Right ventricle myocardium inferior (tissue), 1 donor: ENCODE measurements around the gene RSU1. TPM values are rescaled to one million over a fixed set of nuclear protein-coding genes. Genes with fewer than 3 reads are reported as not detected.

Experiments
- ATAC-seq: fragments of 200-7000 bp; cut with Tn5 transposase; one replicate; pipeline ENCODE4 v1.9.1; 2020; ENCODE audit warnings: mild to moderate bottlenecking, moderate library complexity
- DNase-seq: peaks from one replicate; pipeline ENCODE4 v3.0.0; 2021; ENCODE audit errors: missing footprints
- intact Hi-C: fragments of 100-400 bp; cut with DNase I; formaldehyde crosslinking; loops from one replicate; pipeline ENCODE4 v1.11.0; 2022
- long read RNA-seq: library from polyadenylated mRNA; unstranded; transcript quantifications from one replicate; pipeline ENCODE4 v2.0.0, GENCODE V29; 2021
- total RNA-seq: library from RNA; stranded (reverse); fragmentation: NEBNext Ultra II Directional; extraction: Animal tissue kit (Norgen Biotek cat#: 25700); gene quantifications from one replicate; pipeline ENCODE4 v1.2.1, GENCODE V29; 2021
- donor health status: DM: no; HTN: yes; CAD: no; lungs with severe emphysema.

RSU1 gene
- 56.1 TPM for total RNA-seq
- long read RNA-seq, transcript RSU1-201 (9 exons, 3,834 nt): major isoform, 30 of 41 reads
- long read RNA-seq, transcript RSU1-205 (8 exons, 3,639 nt): minor isoform, 7 of 41 reads
- long read RNA-seq, partial matches to known transcripts: 0 of 41 reads
- long read RNA-seq, other reads (novel, unspliced or antisense): 3 of 41 reads

- DNase-seq (peak; percentile 100), ATAC-seq (peak; percentile 99)
- intact Hi-C loops: loop anchor here (10.0 kb wide), 1 partner anchor 383 kb away; the partner anchor contains the start of gene PTER
Measured at GRCh38 chr10:16817125-16818019, at the start of gene RSU1. TSS of gene RSU1 (minus strand) at chr10:16817424. CDS start at chr10:16817081, 343 bp downstream.

GRCh38 chr10:16866541-16867275 lies 49.5 kb upstream of the RSU1 start:
- ATAC-seq (no peak), DNase-seq (no peak)
- intact Hi-C loops: no loop called here

GRCh38 chr10:16865766-16866165 lies 48.5 kb upstream of the RSU1 start:
- DNase-seq (no peak), ATAC-seq (no peak)
- intact Hi-C loops: no loop called here

- intact Hi-C loops: no loop called here
Measured at GRCh38 chr10:16863766-16864165, 46.5 kb upstream of the RSU1 start.

GRCh38 chr10:16857419-16857818 lies 40.2 kb upstream of the RSU1 start:
- intact Hi-C loops: no loop called here
- ATAC-seq (no peak), DNase-seq (no peak)

More at GRCh38 chr10:16863766-16864165, 46.5 kb upstream of the RSU1 start:
- DNase-seq (no peak), ATAC-seq (no peak)

GRCh38 chr10:16856567-16856966 lies 39.3 kb upstream of the RSU1 start:
- ATAC-seq (peak; percentile 31), DNase-seq (no peak)
- intact Hi-C loops: no loop called here

- ATAC-seq: no peak
- intact Hi-C loops: no loop called here
- DNase-seq: no peak
Measured at GRCh38 chr10:16856092-16856491, 38.9 kb upstream of the RSU1 start.

GRCh38 chr10:16854623-16855022 lies 37.4 kb upstream of the RSU1 start:
- ATAC-seq: no peak
- intact Hi-C loops: no loop called here
- DNase-seq: no peak

- intact Hi-C loops: no loop called here
Measured at GRCh38 chr10:16853809-16854208, 36.6 kb upstream of the RSU1 start.

GRCh38 chr10:16853201-16853600 lies 36.0 kb upstream of the RSU1 start:
- DNase-seq: no peak
- no peak for ATAC-seq
- intact Hi-C loops: no loop called here

More at GRCh38 chr10:16853809-16854208, 36.6 kb upstream of the RSU1 start:
- ATAC-seq: no peak
- DNase-seq: no peak

- ATAC-seq (no peak), DNase-seq (no peak)
- intact Hi-C loops: no loop called here
Measured at GRCh38 chr10:16852624-16853023, 35.4 kb upstream of the RSU1 start.

- intact Hi-C loops: no loop called here
- ATAC-seq (no peak), DNase-seq (no peak)
Measured at GRCh38 chr10:16848562-16849154, 31.4 kb upstream of the RSU1 start.

GRCh38 chr10:16847644-16848043 lies 30.4 kb upstream of the RSU1 start:
- intact Hi-C loops: no loop called here
- DNase-seq (no peak), ATAC-seq (no peak)

- DNase-seq (no peak), ATAC-seq (no peak)
- intact Hi-C loops: no loop called here
Measured at GRCh38 chr10:16845248-16845647, 28.0 kb upstream of the RSU1 start.

- ATAC-seq (no peak), DNase-seq (no peak)
- intact Hi-C loops: loop anchor here (1.0 kb wide), 1 partner anchor 414 kb away; no protein-coding TSS in a partner anchor
Measured at GRCh38 chr10:16843252-16843870, 26.1 kb upstream of the RSU1 start.

- no peak for ATAC-seq
- DNase-seq: no peak
- intact Hi-C loops: no loop called here
Measured at GRCh38 chr10:16835228-16835627, 18.0 kb upstream of the RSU1 start.

GRCh38 chr10:16832351-16833080 lies 15.3 kb upstream of the RSU1 start:
- DNase-seq (no peak), ATAC-seq (no peak)
- intact Hi-C loops: no loop called here

GRCh38 chr10:16828701-16829175 lies 11.5 kb upstream of the RSU1 start:
- DNase-seq (no peak), ATAC-seq (peak; percentile 56)
- intact Hi-C loops: loop anchor here (5.0 kb wide), 1 partner anchor 429 kb away; no protein-coding TSS in a partner anchor
